C4-2B (cell line): ENCODE measurements around the gene SMARCA2.

Experiments
- CTCF ChIP-seq: fragments of 450-650 bp; conservative IDR thresholded peaks from 2 replicates; pipeline ENCODE4 v1.5.1; 2017; ENCODE audit warnings: mild to moderate bottlenecking
- ZFX ChIP-seq: fragments of 450-650 bp; IDR thresholded peaks from 2 replicates; pipeline ENCODE4 v1.6.1; 2017

GRCh38 chr9:2198956-2199635 lies 183.9 kb downstream of the SMARCA2 start:
- no peak for TF ChIP-seq CTCF
- no peak for TF ChIP-seq ZFX
